ENCODE data around the gene NACC2. TPM values are rescaled to one million over a fixed set of nuclear protein-coding genes. Genes with fewer than 3 reads are reported as not detected.

NACC2 gene
- total RNA-seq, 2 experiments from 2014 or later: 6.0 to 6.2 TPM

GRCh38 chr9:136016572-136017288 lies 78.4 kb downstream of the NACC2 start:
- CTCF ChIA-PET: no interaction called here
- ATAC-seq (no peak), DNase-seq (no peak)
- no peaks in the 10 kb centered on the region for H3K36me3 Mint-ChIP-seq (ENCODE audit: low read depth)
- no peaks in the 10 kb centered on the region for H3K9me3 Mint-ChIP-seq
- intact Hi-C loops (cut with micrococcal nuclease): no loop called here
- H3K27ac Mint-ChIP-seq: no peak overlapping the region
- H3K4me1 Mint-ChIP-seq (ENCODE audit: low read depth): peaks cover 5% of the 10 kb centered on the region
- H3K4me3 Mint-ChIP-seq: no peak overlapping the region
- no peaks in the 10 kb centered on the region for H3K27me3 Mint-ChIP-seq
- POLR2A ChIA-PET: no interaction called here
- no peak for TF ChIP-seq CTCF (IDR thresholded peaks at IDR 0.05)

- Mint-ChIP-seq H3K4me3 (no peak overlapping the region), H3K9me3 (no peaks in the 10 kb centered on the region), H3K4me1 (ENCODE audit: low read depth) (peaks cover 3% of the 10 kb centered on the region), H3K27ac (no peak overlapping the region), H3K36me3 (ENCODE audit: low read depth) (no peaks in the 10 kb centered on the region), H3K27me3 (no peaks in the 10 kb centered on the region)
- ATAC-seq (no peak), DNase-seq (no peak)
- intact Hi-C loops (cut with micrococcal nuclease): no loop called here
- no peak for TF ChIP-seq CTCF (IDR thresholded peaks at IDR 0.05)
- CTCF ChIA-PET: no interaction called here
- POLR2A ChIA-PET: no interaction called here
Measured at GRCh38 chr9:136015656-136016571, 79.2 kb downstream of the NACC2 start.

- no peaks in the 10 kb centered on the region for H3K9me3 Mint-ChIP-seq
- intact Hi-C loops (cut with micrococcal nuclease): no loop called here
- no peaks in the 10 kb centered on the region for H3K36me3 Mint-ChIP-seq (ENCODE audit: low read depth)
- no peak for TF ChIP-seq CTCF (IDR thresholded peaks at IDR 0.05)
- no peak overlapping the region for H3K4me3 Mint-ChIP-seq
- ChIA-PET CTCF (no interaction called here), POLR2A (no interaction called here)
- H3K27me3 Mint-ChIP-seq: no peaks in the 10 kb centered on the region
- no peak for DNase-seq
- ATAC-seq: no peak
- no peak overlapping the region for H3K27ac Mint-ChIP-seq
- H3K4me1 Mint-ChIP-seq (ENCODE audit: low read depth): no peaks in the 10 kb centered on the region
Measured at GRCh38 chr9:136014924-136015633, 80.0 kb downstream of the NACC2 start.

GRCh38 chr9:136014147-136014923 lies 80.8 kb downstream of the NACC2 start:
- DNase-seq (no peak), ATAC-seq (no peak)
- intact Hi-C loops (cut with micrococcal nuclease): no loop called here
- Mint-ChIP-seq H3K27me3 (no peaks in the 10 kb centered on the region), H3K4me3 (no peak overlapping the region), H3K27ac (no peak overlapping the region), H3K9me3 (no peaks in the 10 kb centered on the region), H3K4me1 (ENCODE audit: low read depth) (no peaks in the 10 kb centered on the region), H3K36me3 (ENCODE audit: low read depth) (no peaks in the 10 kb centered on the region)
- no peak for TF ChIP-seq CTCF (IDR thresholded peaks at IDR 0.05)
- POLR2A ChIA-PET: no interaction called here
- CTCF ChIA-PET: no interaction called here

Data from activated CD8-positive, alpha-beta T cell treated with anti-CD3 and anti-CD28 coated beads for 36 hours (primary cell).